ENCODE measurements around the gene GTF2IRD1.

GTF2IRD1 gene

GRCh38 chr7:74441801-74442200, 11.9 kb upstream of the GTF2IRD1 start:
- H3K27me3 ChIP-seq, result no peaks in the 10 kb centered on the region
- H3K9ac ChIP-seq, result no peak overlapping the region; a peak in 1 of 22 replicates
- peak overlapping the region in 6 of 11 experiments; percentile 12 to 73 (median 28); a peak in 7 of 22 replicates for H3K4me2 ChIP-seq
- H3K4me3 ChIP-seq, result no peak overlapping the region
- peaks cover 0 to 7% (median 0%) of the 10 kb centered on the region in 11 experiments; a peak in 1 of 22 replicates for H3K36me3 ChIP-seq
- peaks cover 0 to 34% (median 21%) of the 10 kb centered on the region in 10 experiments; a peak in 15 of 20 replicates for H3K4me1 ChIP-seq
- TF ChIP-seq Cebpa-rat (IDR thresholded peaks at IDR 0.05), result no peak
- no peaks in the 10 kb centered on the region for H4K20me1 ChIP-seq
- no peak overlapping the region for H3K27ac ChIP-seq
- H3K9me3 ChIP-seq (replicated peaks in 1 of 11), result peaks cover 9 to 21% (median 13%) of the 10 kb centered on the region in 11 experiments; a peak in 21 of 22 replicates

- peaks cover 0 to 33% (median 21%) of the 10 kb centered on the region in 10 experiments; a peak in 15 of 20 replicates for H3K4me1 ChIP-seq
- H3K4me2 ChIP-seq, result no peak overlapping the region
- H3K9ac ChIP-seq, result no peak overlapping the region
- no peaks in the 10 kb centered on the region for H4K20me1 ChIP-seq
- no peak overlapping the region for H3K27ac ChIP-seq
- no peak overlapping the region for H3K4me3 ChIP-seq
- peaks cover under 1 to 6% (median 2%) of the 10 kb centered on the region in 11 experiments; a peak in 20 of 22 replicates for H3K9me3 ChIP-seq (replicated peaks in 1 of 11)
- H3K27me3 ChIP-seq, result no peaks in the 10 kb centered on the region
- no peak for TF ChIP-seq Cebpa-rat (IDR thresholded peaks at IDR 0.05)
- H3K36me3 ChIP-seq, result no peaks in the 10 kb centered on the region
Observed at GRCh38 chr7:74443543-74444247, 10.0 kb upstream of the GTF2IRD1 start.

GRCh38 chr7:74449144-74449543, 4.6 kb upstream of the GTF2IRD1 start:
- Histone ChIP-seq H3K36me3 (no peaks in the 10 kb centered on the region), H4K20me1 (no peaks in the 10 kb centered on the region), H3K4me1 (peaks cover 0 to 12% (median 4%) of the 10 kb centered on the region in 10 experiments; a peak in 7 of 20 replicates), H3K4me3 (no peak overlapping the region), H3K27ac (0 out of 22 replicates have a peak overlapping the region, but pooled peaks of 1 of the 11 experiments have one; percentile 22), H3K9ac (no peak overlapping the region), H3K4me2 (no peak overlapping the region), H3K9me3 (replicated peaks in 1 of 11) (peaks cover 0 to 13% (median 9%) of the 10 kb centered on the region in 11 experiments; a peak in 12 of 22 replicates), H3K27me3 (no peaks in the 10 kb centered on the region)
- no peak for TF ChIP-seq Cebpa-rat (IDR thresholded peaks at IDR 0.05)

GRCh38 chr7:74449809-74450397, 3.8 kb upstream of the GTF2IRD1 start:
- no peak overlapping the region for H3K27ac ChIP-seq
- no peak overlapping the region for H3K9ac ChIP-seq
- H3K9me3 ChIP-seq (replicated peaks in 1 of 11), result peaks cover 0 to 13% (median 9%) of the 10 kb centered on the region in 11 experiments; a peak in 12 of 22 replicates
- no peaks in the 10 kb centered on the region for H3K27me3 ChIP-seq
- peaks cover 0 to 3% (median 0%) of the 10 kb centered on the region in 11 experiments; a peak in 6 of 22 replicates for H4K20me1 ChIP-seq
- no peaks in the 10 kb centered on the region for H3K36me3 ChIP-seq
- no peak for TF ChIP-seq Cebpa-rat (IDR thresholded peaks at IDR 0.05)
- H3K4me1 ChIP-seq, result peaks cover 5 to 19% (median 9%) of the 10 kb centered on the region in 10 experiments
- no peak overlapping the region for H3K4me3 ChIP-seq
- no peak overlapping the region for H3K4me2 ChIP-seq

- Histone ChIP-seq H3K4me2 (peak overlapping the region; percentile 78 to 91 (median 86); a peak in 19 of 22 replicates), H3K9me3 (replicated peaks in 1 of 11) (peaks cover 0 to 13% (median 9%) of the 10 kb centered on the region in 11 experiments; a peak in 12 of 22 replicates), H3K4me1 (peaks cover 27 to 46% (median 34%) of the 10 kb centered on the region in 10 experiments), H3K27ac (peak overlapping the region in 6 of 11 experiments; percentile 81 to 85 (median 82); a peak in 8 of 22 replicates), H3K4me3 (peak overlapping the region; percentile 68 to 80 (median 73)), H4K20me1 (peaks cover 0 to 32% (median 16%) of the 10 kb centered on the region in 11 experiments; a peak in 13 of 22 replicates), H3K9ac (peak overlapping the region in 10 of 11 experiments; percentile 77 to 90 (median 84); a peak in 13 of 22 replicates), H3K36me3 (peaks cover 0 to 9% (median 0%) of the 10 kb centered on the region in 11 experiments; a peak in 1 of 22 replicates), H3K27me3 (no peaks in the 10 kb centered on the region)
- no peak for TF ChIP-seq Cebpa-rat (IDR thresholded peaks at IDR 0.05)
Observed at GRCh38 chr7:74452748-74453321, 871 bp upstream of the GTF2IRD1 start.

GRCh38 chr7:74454021-74454924, 567 bp downstream of the GTF2IRD1 start:
- peak overlapping the region in 10 of 11 experiments; percentile 67 to 85 (median 81); a peak in 20 of 22 replicates for H3K27ac ChIP-seq
- peaks cover 0 to 46% (median 28%) of the 10 kb centered on the region in 11 experiments; a peak in 13 of 22 replicates for H4K20me1 ChIP-seq
- peaks cover 0 to 13% (median 9%) of the 10 kb centered on the region in 11 experiments; a peak in 12 of 22 replicates for H3K9me3 ChIP-seq (replicated peaks in 1 of 11)
- H3K4me1 ChIP-seq, result peaks cover 27 to 50% (median 34%) of the 10 kb centered on the region in 10 experiments
- peak overlapping the region; percentile 68 to 80 (median 73) for H3K4me3 ChIP-seq
- TF ChIP-seq Cebpa-rat (IDR thresholded peaks at IDR 0.05), result no peak
- peaks cover 0 to 9% (median 0%) of the 10 kb centered on the region in 11 experiments; a peak in 2 of 22 replicates for H3K36me3 ChIP-seq
- no peaks in the 10 kb centered on the region for H3K27me3 ChIP-seq
- H3K4me2 ChIP-seq, result peak overlapping the region; percentile 82 to 97 (median 93)
- H3K9ac ChIP-seq, result peak overlapping the region; percentile 77 to 90 (median 84)

GRCh38 chr7:74454925-74455288, 1.2 kb downstream of the GTF2IRD1 start:
- H3K27ac ChIP-seq, result peak overlapping the region in 9 of 11 experiments; percentile 67 to 85 (median 81); a peak in 18 of 22 replicates
- H3K4me2 ChIP-seq, result peak overlapping the region; percentile 82 to 97 (median 93)
- H4K20me1 ChIP-seq, result peaks cover 0 to 52% (median 33%) of the 10 kb centered on the region in 11 experiments; a peak in 14 of 22 replicates
- peak overlapping the region; percentile 68 to 80 (median 73) for H3K4me3 ChIP-seq
- H3K4me1 ChIP-seq, result peaks cover 27 to 45% (median 34%) of the 10 kb centered on the region in 10 experiments
- H3K36me3 ChIP-seq, result peaks cover 0 to 9% (median 0%) of the 10 kb centered on the region in 11 experiments; a peak in 2 of 22 replicates
- H3K27me3 ChIP-seq, result no peaks in the 10 kb centered on the region
- H3K9ac ChIP-seq, result peak overlapping the region; percentile 77 to 90 (median 84)
- no peak for TF ChIP-seq Cebpa-rat (IDR thresholded peaks at IDR 0.05)
- peaks cover 0 to 13% (median 9%) of the 10 kb centered on the region in 11 experiments; a peak in 12 of 22 replicates for H3K9me3 ChIP-seq (replicated peaks in 1 of 11)

Measured in BLaER1 treated with 17β-estradiol and CSF1 and Interleukin-3, amounts not matched to agents 10 nM and 100 nM (cell line).